ENCODE data around the gene ANKFY1. TPM values are rescaled to one million over a fixed set of nuclear protein-coding genes. Genes with fewer than 3 reads are reported as not detected.
A peak's percentile ranks its signal among the peaks of the same experiment; 100 is the strongest.

The ANKFY1 gene
- total RNA-seq, 1 donor from 2014 or later, result 80.5 TPM

- TF ChIP-seq CTCF (IDR thresholded peaks at IDR 0.05; ENCODE audit: partially characterized antibody, unreplicated experiment), result no peak
- H3K9me3 Mint-ChIP-seq (ENCODE audit: unreplicated experiment), result no peaks in the 10 kb centered on the region
- DNase-seq, result no peak
- H3K27ac Mint-ChIP-seq (ENCODE audit: unreplicated experiment), result no peak overlapping the region
- H3K36me3 Mint-ChIP-seq (ENCODE audit: unreplicated experiment), result peaks cover 3% of the 10 kb centered on the region
- H3K27me3 Mint-ChIP-seq (ENCODE audit: unreplicated experiment), result peaks cover 2% of the 10 kb centered on the region
- no peak overlapping the region for H3K4me3 Mint-ChIP-seq (ENCODE audit: unreplicated experiment)
- H3K4me1 Mint-ChIP-seq (ENCODE audit: low read depth, unreplicated experiment), result no peaks in the 10 kb centered on the region
These were observed 7.0 kb upstream of the ANKFY1 start for GRCh38 chr17:4270736-4271135.

GRCh38 chr17:4269915-4270314, 6.1 kb upstream of the ANKFY1 start:
- DNase-seq, result no peak
- TF ChIP-seq CTCF (IDR thresholded peaks at IDR 0.05; ENCODE audit: partially characterized antibody, unreplicated experiment), result no peak
- peaks cover 4% of the 10 kb centered on the region for H3K9me3 Mint-ChIP-seq (ENCODE audit: unreplicated experiment)
- no peak overlapping the region for H3K27ac Mint-ChIP-seq (ENCODE audit: unreplicated experiment)
- H3K27me3 Mint-ChIP-seq (ENCODE audit: unreplicated experiment), result peaks cover 2% of the 10 kb centered on the region
- no peak overlapping the region for H3K4me3 Mint-ChIP-seq (ENCODE audit: unreplicated experiment)
- peaks cover 3% of the 10 kb centered on the region for H3K36me3 Mint-ChIP-seq (ENCODE audit: unreplicated experiment)
- H3K4me1 Mint-ChIP-seq (ENCODE audit: low read depth, unreplicated experiment), result peaks cover 4% of the 10 kb centered on the region

GRCh38 chr17:4267402-4267801, 3.6 kb upstream of the ANKFY1 start:
- no peak overlapping the region for H3K4me3 Mint-ChIP-seq (ENCODE audit: unreplicated experiment)
- H3K27ac Mint-ChIP-seq (ENCODE audit: unreplicated experiment), result no peak overlapping the region
- H3K36me3 Mint-ChIP-seq (ENCODE audit: unreplicated experiment), result peaks cover 3% of the 10 kb centered on the region
- peaks cover 14% of the 10 kb centered on the region for H3K9me3 Mint-ChIP-seq (ENCODE audit: unreplicated experiment)
- H3K4me1 Mint-ChIP-seq (ENCODE audit: low read depth, unreplicated experiment), result peaks cover 17% of the 10 kb centered on the region
- no peak for DNase-seq
- no peak for TF ChIP-seq CTCF (IDR thresholded peaks at IDR 0.05; ENCODE audit: partially characterized antibody, unreplicated experiment)
- peaks cover 15% of the 10 kb centered on the region for H3K27me3 Mint-ChIP-seq (ENCODE audit: unreplicated experiment)

- no peak overlapping the region for H3K27ac Mint-ChIP-seq (ENCODE audit: unreplicated experiment)
- no peak for DNase-seq
- H3K4me3 Mint-ChIP-seq (ENCODE audit: unreplicated experiment), result no peak overlapping the region
- H3K36me3 Mint-ChIP-seq (ENCODE audit: unreplicated experiment), result peaks cover 3% of the 10 kb centered on the region
- no peak for TF ChIP-seq CTCF (IDR thresholded peaks at IDR 0.05; ENCODE audit: partially characterized antibody, unreplicated experiment)
- peaks cover 14% of the 10 kb centered on the region for H3K9me3 Mint-ChIP-seq (ENCODE audit: unreplicated experiment)
- H3K27me3 Mint-ChIP-seq (ENCODE audit: unreplicated experiment), result peaks cover 16% of the 10 kb centered on the region
- peaks cover 22% of the 10 kb centered on the region for H3K4me1 Mint-ChIP-seq (ENCODE audit: low read depth, unreplicated experiment)
These were observed 2.8 kb upstream of the ANKFY1 start for GRCh38 chr17:4266550-4266949.

- Mint-ChIP-seq H3K9me3 (ENCODE audit: unreplicated experiment) (peaks cover 14% of the 10 kb centered on the region), H3K36me3 (ENCODE audit: unreplicated experiment) (peaks cover 4% of the 10 kb centered on the region), H3K27me3 (ENCODE audit: unreplicated experiment) (peaks cover 16% of the 10 kb centered on the region), H3K4me1 (ENCODE audit: low read depth, unreplicated experiment) (peaks cover 24% of the 10 kb centered on the region), H3K4me3 (ENCODE audit: unreplicated experiment) (peak overlapping the region; percentile 88), H3K27ac (ENCODE audit: unreplicated experiment) (peak overlapping the region; percentile 62)
- no peak for TF ChIP-seq CTCF (IDR thresholded peaks at IDR 0.05; ENCODE audit: partially characterized antibody, unreplicated experiment)
- DNase-seq, result no peak
These were observed 1.1 kb downstream of the ANKFY1 start for GRCh38 chr17:4262703-4263102.

All from glutamatergic neuron (in vitro differentiated cells).